Esophagus muscularis mucosa (tissue), 3 donors: ENCODE results near the gene DCTN5.

ENCODE experiments used
- CTCF ChIP-seq, 3 experiments: fragments of 200-600 bp in 2 of 3; fragments of 450-650 bp in 1 of 3; sonication (generic) in 2 of 3; IDR thresholded peaks; one replicate each; pipeline ENCODE4 v1.5.1; 2017 to 2019; ENCODE audit warnings: antibody characterized with exemption in 3 of 3, mild to moderate bottlenecking in 2 of 3, moderate library complexity in 1 of 3
- EP300 ChIP-seq: sonication (generic); formaldehyde crosslinking; IDR thresholded peaks from one replicate; pipeline ENCODE4 v1.6.1; 2017; ENCODE audit warnings: antibody characterized with exemption

GRCh38 chr16:23670137-23670776 is 29.0 kb downstream of the DCTN5 start:
- no peak for TF ChIP-seq EP300
- TF ChIP-seq CTCF (IDR thresholded peaks at IDR 0.05), result no peak
